GM15510 (cell line): Measurements from ENCODE around the gene ZKSCAN1.

Experiments
- POLR2A ChIP-seq: IDR thresholded peaks from 3 replicates; pipeline ENCODE4 v1.6.1; 2011; ENCODE audit warnings: borderline replicate concordance; ENCODE audit not compliant: insufficient read length; ENCODE audit errors: extremely low read depth

The ZKSCAN1 gene

GRCh38 chr7:100003711-100004661 is 11.4 kb upstream of the ZKSCAN1 start:
- no peak for TF ChIP-seq POLR2A

- TF ChIP-seq POLR2A, result no peak
Observed at GRCh38 chr7:100007887-100008286, 7.5 kb upstream of the ZKSCAN1 start.

GRCh38 chr7:100008525-100008924 is 6.9 kb upstream of the ZKSCAN1 start:
- no peak for TF ChIP-seq POLR2A

GRCh38 chr7:100010901-100011300 is 4.5 kb upstream of the ZKSCAN1 start:
- TF ChIP-seq POLR2A, result no peak

- TF ChIP-seq POLR2A, result no peak
Observed at GRCh38 chr7:100011516-100011915, 3.9 kb upstream of the ZKSCAN1 start.

- TF ChIP-seq POLR2A, result no peak
Observed at GRCh38 chr7:100013328-100013676, 2.1 kb upstream of the ZKSCAN1 start.

- TF ChIP-seq POLR2A, result no peak
Observed at GRCh38 chr7:100016215-100016901, 962 bp downstream of the ZKSCAN1 start.

- TF ChIP-seq POLR2A, result no peak
Observed at GRCh38 chr7:100017300-100017699, 1.9 kb downstream of the ZKSCAN1 start.

- no peak for TF ChIP-seq POLR2A
Observed at GRCh38 chr7:100017875-100018274, 2.5 kb downstream of the ZKSCAN1 start.

- no peak for TF ChIP-seq POLR2A
Observed at GRCh38 chr7:100019908-100020307, 4.5 kb downstream of the ZKSCAN1 start.

GRCh38 chr7:100021297-100021696 is 5.9 kb downstream of the ZKSCAN1 start:
- TF ChIP-seq POLR2A, result no peak

- no peak for TF ChIP-seq POLR2A
Observed at GRCh38 chr7:100022621-100023020, 7.2 kb downstream of the ZKSCAN1 start.

- TF ChIP-seq POLR2A, result no peak
Observed at GRCh38 chr7:100023526-100023925, 8.1 kb downstream of the ZKSCAN1 start.

- no peak for TF ChIP-seq POLR2A
Observed at GRCh38 chr7:100024020-100024619, 8.7 kb downstream of the ZKSCAN1 start.

GRCh38 chr7:100027197-100027596 is 11.8 kb downstream of the ZKSCAN1 start:
- no peak for TF ChIP-seq POLR2A
